Endothelial cell of umbilical vein (primary cell): ENCODE results near the gene NPPA. TPM values are rescaled to one million over a fixed set of nuclear protein-coding genes. Genes with fewer than 3 reads are reported as not detected.

Experiments
- BruUV-seq: library from RNA; stranded (reverse); fragments of 400-500 nt; replicated peaks from 2 replicates; lab custom pipeline; 2021; lab: Mats Ljungman, UMichigan
- CTCF ChIA-PET: fragments of 300-600, 350-600 bp; sonication (Branson Sonifier 250); formaldehyde crosslinking; loops from one replicate; lab custom pipeline; 2021; ENCODE audit warnings: antibody characterized with exemption, inconsistent platforms; lab: Charles Lee
- POLR2A ChIA-PET: fragments of 300-600, 350-600 bp; sonication (Branson Sonifier 250); formaldehyde crosslinking; loops from one replicate; lab custom pipeline; 2021; ENCODE audit warnings: antibody characterized with exemption, inconsistent platforms; lab: Charles Lee
- DNase-seq: peaks from one replicate; pipeline ENCODE4 v3.0.0-alpha.2; 2011; ENCODE audit warnings: low read depth, low spot score
- FAIRE-seq: peaks from 2 replicates; lab custom pipeline; 2011; peaks lifted over from hg19 to GRCh38; lab: Jason Lieb, UNC
- H2AFZ ChIP-seq: 2 replicates; pipeline ENCODE4 v1.6.0; 2012; ENCODE audit warnings: low read depth, low read length, control low read depth, inconsistent platforms
- H3K27ac ChIP-seq: 2 replicates; pipeline ENCODE4 v1.5.1; 2011; ENCODE audit warnings: low read depth, mild to moderate bottlenecking, control low read depth, low read length, moderate library complexity; ENCODE audit not compliant: insufficient read depth
- H3K27me3 ChIP-seq, 2 experiments: 2 replicates each; pipeline versions ENCODE4 v1.6.0 to v1.6.1; 2011; ENCODE audit warnings: low read length in 2 of 2, mixed read lengths in 1 of 2; ENCODE audit not compliant: control insufficient read depth in 2 of 2, insufficient read depth in 2 of 2
- H3K36me3 ChIP-seq, 2 experiments: 2 replicates in 1 of 2; 3 replicates in 1 of 2; pipeline ENCODE4 v1.5.1; 2011; ENCODE audit warnings: low read length in 2 of 2, mild to moderate bottlenecking in 1 of 2, moderate library complexity in 1 of 2; ENCODE audit not compliant: control insufficient read depth in 2 of 2, insufficient read depth in 2 of 2; ENCODE audit errors: extremely low read depth in 1 of 2
- H3K4me1 ChIP-seq: 3 replicates; pipeline ENCODE4 v1.5.1; 2011; ENCODE audit warnings: mild to moderate bottlenecking, low read length; ENCODE audit not compliant: control insufficient read depth, insufficient read depth; ENCODE audit errors: extremely low read depth
- H3K4me2 ChIP-seq: 2 replicates; pipeline ENCODE4 v1.6.1; 2011; ENCODE audit warnings: low read length, control low read depth, mixed read lengths; ENCODE audit not compliant: insufficient read depth
- H3K4me3 ChIP-seq, 3 experiments: fragments of 200-600 bp in 1 of 3; sonication (generic), shearing (Covaris generic) in 1 of 3; replicated peaks in 1 of 3; 2 replicates each; pipeline ENCODE4 v1.5.1; 2011 to 2016; ENCODE audit warnings: control low read depth in 3 of 3, low read length in 3 of 3, mild to moderate bottlenecking in 2 of 3, inconsistent platforms in 1 of 3, low read depth in 1 of 3, moderate library complexity in 1 of 3; ENCODE audit not compliant: insufficient read depth in 1 of 3
- H3K79me2 ChIP-seq: 2 replicates; pipeline ENCODE4 v1.6.0; 2012; ENCODE audit warnings: low read length, inconsistent platforms; ENCODE audit not compliant: control insufficient read depth, insufficient read depth
- H3K9ac ChIP-seq: replicated peaks from 2 replicates; pipeline ENCODE3; 2011; ENCODE audit warnings: low read length, control low read depth; ENCODE audit not compliant: insufficient read depth; ENCODE audit errors: extremely low read depth
- H3K9me1 ChIP-seq: replicated peaks from 3 replicates; pipeline ENCODE4 v1.6.0; 2011; ENCODE audit warnings: mild to moderate bottlenecking, low read length; ENCODE audit not compliant: control insufficient read depth, insufficient read depth; ENCODE audit errors: extremely low read depth
- H3K9me3 ChIP-seq: replicated peaks from 2 replicates; pipeline ENCODE4 v1.5.1; 2012; ENCODE audit warnings: low read length, inconsistent platforms; ENCODE audit not compliant: control insufficient read depth, insufficient read depth
- H4K20me1 ChIP-seq: replicated peaks from 2 replicates; pipeline ENCODE3; 2011; ENCODE audit warnings: mild to moderate bottlenecking, low read length; ENCODE audit not compliant: control insufficient read depth, insufficient read depth; ENCODE audit errors: extremely low read depth
- CTCF ChIP-seq, 2 donors: IDR thresholded peaks; 1 replicate in 1 of 2; 2 replicates in 1 of 2; pipeline ENCODE4 v1.5.1; 2011; ENCODE audit warnings: low read length in 2 of 2, mild to moderate bottlenecking in 2 of 2, moderate library complexity in 2 of 2, control low read depth in 1 of 2, inconsistent platforms in 1 of 2, low read depth in 1 of 2; ENCODE audit not compliant: insufficient read depth in 1 of 2; ENCODE audit errors: extremely low read depth in 1 of 2
- EZH2 ChIP-seq: IDR thresholded peaks from 2 replicates; pipeline ENCODE4 v1.6.1; 2012; ENCODE audit warnings: borderline replicate concordance, low read depth, mild to moderate bottlenecking, moderate library complexity, low read length, inconsistent platforms; ENCODE audit not compliant: severe bottlenecking
- FOS ChIP-seq: IDR thresholded peaks from 2 replicates; pipeline ENCODE4 v1.6.1; 2011; ENCODE audit warnings: mild to moderate bottlenecking, low read length, moderate library complexity, borderline replicate concordance; ENCODE audit not compliant: insufficient read depth
- JUN ChIP-seq: IDR thresholded peaks from 2 replicates; pipeline ENCODE4 v1.6.1; 2011; ENCODE audit warnings: borderline replicate concordance, low read depth; ENCODE audit not compliant: insufficient read length, insufficient read depth
- MAX ChIP-seq: IDR thresholded peaks from 2 replicates; pipeline ENCODE4 v1.6.1; 2011; ENCODE audit not compliant: insufficient read depth, insufficient read length
- MYC ChIP-seq: IDR thresholded peaks from one replicate; pipeline ENCODE4 v1.6.1; 2011; ENCODE audit warnings: mild to moderate bottlenecking, low read depth, low read length
- POLR2A ChIP-seq: IDR thresholded peaks from 2 replicates; pipeline ENCODE4 v1.6.1; 2012; ENCODE audit warnings: low read depth, mild to moderate bottlenecking, control low read depth, low read length
- POLR2AphosphoS5 ChIP-seq: IDR thresholded peaks from 2 replicates; pipeline ENCODE4 v1.6.1; 2012; ENCODE audit warnings: low read depth, mild to moderate bottlenecking, control low read depth, low read length, moderate library complexity; ENCODE audit not compliant: insufficient read depth
- dilution Hi-C: fragments of 300-500 bp; cut with MboI; formaldehyde crosslinking; loops from one replicate; pipeline ENCODE4 v1.15.0; 2019; ENCODE audit warnings: low sequenced_read_pairs; ENCODE audit not compliant: extremely low pct_ligation_motif_present
- intact Hi-C: fragments of 100-400 bp; cut with micrococcal nuclease; formaldehyde crosslinking; loops from one replicate; pipeline ENCODE4 v1.10.0; 2022
- polyA plus RNA-seq, 4 experiments: library from polyadenylated mRNA; depleted of rRNA in 3 of 4; stranded (reverse) in 3 of 4; unstranded in 1 of 4; fragments of >200 nt; gene quantifications; 2 replicates each; pipeline versions ENCODE4 v1.2.1 to v1.2.3, GENCODE V29; 2011 to 2012; ENCODE audit warnings: missing spikeins in 1 of 4
- total RNA-seq: library from RNA; stranded (reverse); gene quantifications from 2 replicates; pipeline ENCODE4 v1.2.3, GENCODE V29; 2021

Gene NPPA
- total and polyA plus RNA-seq, 2 donors (not counting 3 experiments of a cell fraction or from before 2014, with no cell fraction given): not detected

GRCh38 chr1:11817192-11817591 is 30.4 kb downstream of the NPPA start:
- dilution Hi-C loops: no loop called here
- no peak overlapping the region for H3K27ac ChIP-seq
- no TSS peak for BruUV-seq
- no peak overlapping the region for H3K4me3 ChIP-seq
- H4K20me1 ChIP-seq: peaks cover 5% of the 10 kb centered on the region
- H3K79me2 ChIP-seq: peaks cover 16% of the 10 kb centered on the region
- CTCF ChIA-PET: no interaction called here
- POLR2A ChIA-PET: no interaction called here
- no peaks in the 10 kb centered on the region for H3K9me3 ChIP-seq
- H3K4me2 ChIP-seq: no peak overlapping the region
- DNase-seq: no peak
- intact Hi-C loops: no loop called here
- H3K4me1 ChIP-seq: peaks cover 16% of the 10 kb centered on the region
- H3K27me3 ChIP-seq: no peaks in the 10 kb centered on the region
- no peak for TF ChIP-seq POLR2AphosphoS5
- TF ChIP-seq FOS: no peak
- no peak for TF ChIP-seq MAX
- TF ChIP-seq MYC: no peak
- TF ChIP-seq EZH2: no peak
- no peak for TF ChIP-seq CTCF (IDR thresholded peaks at IDR 0.05; ENCODE audit: extremely low read depth in 1 of 2, insufficient read depth in 1 of 2, low read depth in 1 of 2, low read length in 2 of 2)
- TF ChIP-seq JUN: no peak
- no peak for TF ChIP-seq POLR2A
- no peaks in the 10 kb centered on the region for H3K9me1 ChIP-seq
- no peak for FAIRE-seq
- no peak overlapping the region for H2AFZ ChIP-seq
- no peak overlapping the region for H3K9ac ChIP-seq
- peaks cover 25% of the 10 kb centered on the region in 2 experiments for H3K36me3 ChIP-seq
